H1 (cell line): ENCODE data around the gene SORCS3. TPM values are rescaled to one million over a fixed set of nuclear protein-coding genes. Genes with fewer than 3 reads are reported as not detected.

Source experiments
- CBX5 ChIP-seq: fragments of 300-800, 300-1000 bp; sonication (generic); IDR thresholded peaks from 2 replicates; pipeline ENCODE4 v1.7.1; 2016; ENCODE audit warnings: antibody characterized with exemption, low read length, low read depth
- CHD2 ChIP-seq: IDR thresholded peaks from 2 replicates; pipeline ENCODE4 v1.6.1; 2012; ENCODE audit warnings: low read length, improper control_type of control experiment
- EP300 ChIP-seq, 2 experiments: IDR thresholded peaks; 1 replicate in 1 of 2; 2 replicates in 1 of 2; pipeline ENCODE4 v1.6.1; 2011 to 2012; ENCODE audit warnings: low read depth in 2 of 2, low read length in 2 of 2, mild to moderate bottlenecking in 2 of 2, borderline replicate concordance in 1 of 2, inconsistent platforms in 1 of 2, moderate library complexity in 1 of 2
- GABPA ChIP-seq: IDR thresholded peaks from 2 replicates; pipeline ENCODE4 v1.6.1; 2011; ENCODE audit warnings: mild to moderate bottlenecking, low read length, moderate library complexity, borderline replicate concordance; ENCODE audit not compliant: insufficient read depth
- GTF2F1 ChIP-seq: IDR thresholded peaks from 2 replicates; pipeline ENCODE4 v1.6.1; 2012; ENCODE audit warnings: low read depth, low read length, improper control_type of control experiment, borderline replicate concordance
- NRF1 ChIP-seq: IDR thresholded peaks from 2 replicates; pipeline ENCODE4 v1.6.1; 2011; ENCODE audit warnings: mild to moderate bottlenecking, low read depth, low read length, improper control_type of control experiment
- RFX5 ChIP-seq: IDR thresholded peaks from 2 replicates; pipeline ENCODE4 v1.6.1; 2011; ENCODE audit warnings: low read depth, low read length, improper control_type of control experiment, borderline replicate concordance
- SP1 ChIP-seq: IDR thresholded peaks from 2 replicates; pipeline ENCODE4 v1.6.1; 2011; ENCODE audit warnings: low read depth, low read length
- TBP ChIP-seq: IDR thresholded peaks from 2 replicates; pipeline ENCODE4 v1.6.1; 2011; ENCODE audit warnings: low read depth, low read length, improper control_type of control experiment
- TCF12 ChIP-seq: IDR thresholded peaks from 2 replicates; pipeline ENCODE4 v1.6.1; 2011; ENCODE audit warnings: low read depth, mild to moderate bottlenecking, low read length
- polyA plus RNA-seq, 7 experiments: library from polyadenylated mRNA; depleted of rRNA in 3 of 7; stranded (reverse) in 5 of 7; unstranded in 2 of 7; fragments of >200 nt in 5 of 7; fragments of 200-250 nt in 2 of 7; gene quantifications; 1 replicate in 5 of 7; 2 replicates in 1 of 7; 4 replicates in 1 of 7; pipeline versions ENCODE4 v1.2.1 to v1.2.3, GENCODE V29; 2011 to 2013; ENCODE audit warnings: missing spikeins in 2 of 7, mixed read lengths in 2 of 7
- total RNA-seq: library from RNA; stranded (reverse); fragmentation: NEBNext Ultra II Directional; extraction: Animal tissue kit (Norgen Biotek cat#: 25700); gene quantifications from 2 replicates; pipeline ENCODE4 v1.2.1, GENCODE V29; 2021
- TF ChIP-seq, protein P1 (sequence below): fragments of 300-600 bp; sonication (generic); IDR thresholded peaks from 2 replicates; pipeline ENCODE4 v1.7.1; 2012; ENCODE audit warnings: low read length, moderate library complexity, mild to moderate bottlenecking, inconsistent platforms; ENCODE audit not compliant: insufficient replicate concordance

Gene SORCS3
- total and polyA plus RNA-seq, 2 of the 8 experiments (the other 6 are each of a cell fraction or from before 2014, with no cell fraction given), result 0.26 to 0.88 TPM

GRCh38 chr10:104735757-104736391 is 94.8 kb downstream of the SORCS3 start (continued):
- TF ChIP-seq EP300 (IDR thresholded peaks at IDR 0.05; ENCODE audit: borderline replicate concordance in 1 of 2, low read depth in 2 of 2, low read length in 2 of 2) (no peak), TCF12 (no peak), RFX5 (no peak), GABPA (no peak), SP1 (no peak), TBP (no peak), NRF1 (no peak), CHD2 (no peak), CBX5 (no peak), GTF2F1 (no peak)
- TF ChIP-seq, protein P1, sequence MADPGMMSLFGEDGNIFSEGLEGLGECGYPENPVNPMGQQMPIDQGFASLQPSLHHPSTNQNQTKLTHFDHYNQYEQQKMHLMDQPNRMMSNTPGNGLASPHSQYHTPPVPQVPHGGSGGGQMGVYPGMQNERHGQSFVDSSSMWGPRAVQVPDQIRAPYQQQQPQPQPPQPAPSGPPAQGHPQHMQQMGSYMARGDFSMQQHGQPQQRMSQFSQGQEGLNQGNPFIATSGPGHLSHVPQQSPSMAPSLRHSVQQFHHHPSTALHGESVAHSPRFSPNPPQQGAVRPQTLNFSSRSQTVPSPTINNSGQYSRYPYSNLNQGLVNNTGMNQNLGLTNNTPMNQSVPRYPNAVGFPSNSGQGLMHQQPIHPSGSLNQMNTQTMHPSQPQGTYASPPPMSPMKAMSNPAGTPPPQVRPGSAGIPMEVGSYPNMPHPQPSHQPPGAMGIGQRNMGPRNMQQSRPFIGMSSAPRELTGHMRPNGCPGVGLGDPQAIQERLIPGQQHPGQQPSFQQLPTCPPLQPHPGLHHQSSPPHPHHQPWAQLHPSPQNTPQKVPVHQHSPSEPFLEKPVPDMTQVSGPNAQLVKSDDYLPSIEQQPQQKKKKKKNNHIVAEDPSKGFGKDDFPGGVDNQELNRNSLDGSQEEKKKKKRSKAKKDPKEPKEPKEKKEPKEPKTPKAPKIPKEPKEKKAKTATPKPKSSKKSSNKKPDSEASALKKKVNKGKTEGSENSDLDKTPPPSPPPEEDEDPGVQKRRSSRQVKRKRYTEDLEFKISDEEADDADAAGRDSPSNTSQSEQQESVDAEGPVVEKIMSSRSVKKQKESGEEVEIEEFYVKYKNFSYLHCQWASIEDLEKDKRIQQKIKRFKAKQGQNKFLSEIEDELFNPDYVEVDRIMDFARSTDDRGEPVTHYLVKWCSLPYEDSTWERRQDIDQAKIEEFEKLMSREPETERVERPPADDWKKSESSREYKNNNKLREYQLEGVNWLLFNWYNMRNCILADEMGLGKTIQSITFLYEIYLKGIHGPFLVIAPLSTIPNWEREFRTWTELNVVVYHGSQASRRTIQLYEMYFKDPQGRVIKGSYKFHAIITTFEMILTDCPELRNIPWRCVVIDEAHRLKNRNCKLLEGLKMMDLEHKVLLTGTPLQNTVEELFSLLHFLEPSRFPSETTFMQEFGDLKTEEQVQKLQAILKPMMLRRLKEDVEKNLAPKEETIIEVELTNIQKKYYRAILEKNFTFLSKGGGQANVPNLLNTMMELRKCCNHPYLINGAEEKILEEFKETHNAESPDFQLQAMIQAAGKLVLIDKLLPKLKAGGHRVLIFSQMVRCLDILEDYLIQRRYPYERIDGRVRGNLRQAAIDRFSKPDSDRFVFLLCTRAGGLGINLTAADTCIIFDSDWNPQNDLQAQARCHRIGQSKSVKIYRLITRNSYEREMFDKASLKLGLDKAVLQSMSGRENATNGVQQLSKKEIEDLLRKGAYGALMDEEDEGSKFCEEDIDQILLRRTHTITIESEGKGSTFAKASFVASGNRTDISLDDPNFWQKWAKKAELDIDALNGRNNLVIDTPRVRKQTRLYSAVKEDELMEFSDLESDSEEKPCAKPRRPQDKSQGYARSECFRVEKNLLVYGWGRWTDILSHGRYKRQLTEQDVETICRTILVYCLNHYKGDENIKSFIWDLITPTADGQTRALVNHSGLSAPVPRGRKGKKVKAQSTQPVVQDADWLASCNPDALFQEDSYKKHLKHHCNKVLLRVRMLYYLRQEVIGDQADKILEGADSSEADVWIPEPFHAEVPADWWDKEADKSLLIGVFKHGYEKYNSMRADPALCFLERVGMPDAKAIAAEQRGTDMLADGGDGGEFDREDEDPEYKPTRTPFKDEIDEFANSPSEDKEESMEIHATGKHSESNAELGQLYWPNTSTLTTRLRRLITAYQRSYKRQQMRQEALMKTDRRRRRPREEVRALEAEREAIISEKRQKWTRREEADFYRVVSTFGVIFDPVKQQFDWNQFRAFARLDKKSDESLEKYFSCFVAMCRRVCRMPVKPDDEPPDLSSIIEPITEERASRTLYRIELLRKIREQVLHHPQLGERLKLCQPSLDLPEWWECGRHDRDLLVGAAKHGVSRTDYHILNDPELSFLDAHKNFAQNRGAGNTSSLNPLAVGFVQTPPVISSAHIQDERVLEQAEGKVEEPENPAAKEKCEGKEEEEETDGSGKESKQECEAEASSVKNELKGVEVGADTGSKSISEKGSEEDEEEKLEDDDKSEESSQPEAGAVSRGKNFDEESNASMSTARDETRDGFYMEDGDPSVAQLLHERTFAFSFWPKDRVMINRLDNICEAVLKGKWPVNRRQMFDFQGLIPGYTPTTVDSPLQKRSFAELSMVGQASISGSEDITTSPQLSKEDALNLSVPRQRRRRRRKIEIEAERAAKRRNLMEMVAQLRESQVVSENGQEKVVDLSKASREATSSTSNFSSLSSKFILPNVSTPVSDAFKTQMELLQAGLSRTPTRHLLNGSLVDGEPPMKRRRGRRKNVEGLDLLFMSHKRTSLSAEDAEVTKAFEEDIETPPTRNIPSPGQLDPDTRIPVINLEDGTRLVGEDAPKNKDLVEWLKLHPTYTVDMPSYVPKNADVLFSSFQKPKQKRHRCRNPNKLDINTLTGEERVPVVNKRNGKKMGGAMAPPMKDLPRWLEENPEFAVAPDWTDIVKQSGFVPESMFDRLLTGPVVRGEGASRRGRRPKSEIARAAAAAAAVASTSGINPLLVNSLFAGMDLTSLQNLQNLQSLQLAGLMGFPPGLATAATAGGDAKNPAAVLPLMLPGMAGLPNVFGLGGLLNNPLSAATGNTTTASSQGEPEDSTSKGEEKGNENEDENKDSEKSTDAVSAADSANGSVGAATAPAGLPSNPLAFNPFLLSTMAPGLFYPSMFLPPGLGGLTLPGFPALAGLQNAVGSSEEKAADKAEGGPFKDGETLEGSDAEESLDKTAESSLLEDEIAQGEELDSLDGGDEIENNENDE, result no peak
